ENCODE measurements around the gene KIF3B.

The KIF3B gene

DNA sequence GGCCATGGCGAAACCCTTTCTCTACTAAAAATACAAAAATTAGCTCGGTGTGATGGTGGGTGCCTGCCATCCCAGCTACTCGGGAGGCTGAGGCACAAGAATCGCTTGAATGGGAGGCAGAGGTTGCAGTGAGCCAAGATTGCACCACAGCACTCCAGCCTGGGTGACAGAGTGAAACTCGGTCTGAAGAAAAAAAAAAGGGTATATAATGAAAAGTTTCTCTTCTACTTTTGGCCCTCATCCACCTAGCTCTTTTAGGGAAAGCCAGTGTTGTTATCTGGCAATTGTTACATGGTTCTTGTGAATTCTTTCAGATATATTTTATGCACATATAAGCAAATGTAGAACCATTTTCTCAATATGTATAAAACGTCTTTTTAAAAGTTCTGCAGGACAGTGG, 19.0 kb downstream of the KIF3B start:
- TF ChIP-seq YY1 (IDR thresholded peaks at IDR 0.05; ENCODE audit: low read depth) (no peak), EGR1 (IDR thresholded peaks at IDR 0.05) (no peak), TCF12 (IDR thresholded peaks at IDR 0.05; ENCODE audit: low read depth) (no peak), FOXM1 (IDR thresholded peaks at IDR 0.05; ENCODE audit: borderline replicate concordance, low read depth) (no peak), EP300 (IDR thresholded peaks at IDR 0.05; ENCODE audit: borderline replicate concordance) (no peak), NFIC (IDR thresholded peaks at IDR 0.05) (no peak), ZBTB7A (IDR thresholded peaks at IDR 0.05; ENCODE audit: low read depth) (no peak), TEAD4 (IDR thresholded peaks at IDR 0.05) (no peak), RAD21 (IDR thresholded peaks at IDR 0.05; ENCODE audit: low read depth) (no peak), CEBPB (IDR thresholded peaks at IDR 0.05) (no peak), CREB1 (IDR thresholded peaks at IDR 0.05; ENCODE audit: low read depth) (no peak), TAF1 (IDR thresholded peaks at IDR 0.05; ENCODE audit: low read depth) (no peak)
- TF ChIP-seq, protein P1, sequence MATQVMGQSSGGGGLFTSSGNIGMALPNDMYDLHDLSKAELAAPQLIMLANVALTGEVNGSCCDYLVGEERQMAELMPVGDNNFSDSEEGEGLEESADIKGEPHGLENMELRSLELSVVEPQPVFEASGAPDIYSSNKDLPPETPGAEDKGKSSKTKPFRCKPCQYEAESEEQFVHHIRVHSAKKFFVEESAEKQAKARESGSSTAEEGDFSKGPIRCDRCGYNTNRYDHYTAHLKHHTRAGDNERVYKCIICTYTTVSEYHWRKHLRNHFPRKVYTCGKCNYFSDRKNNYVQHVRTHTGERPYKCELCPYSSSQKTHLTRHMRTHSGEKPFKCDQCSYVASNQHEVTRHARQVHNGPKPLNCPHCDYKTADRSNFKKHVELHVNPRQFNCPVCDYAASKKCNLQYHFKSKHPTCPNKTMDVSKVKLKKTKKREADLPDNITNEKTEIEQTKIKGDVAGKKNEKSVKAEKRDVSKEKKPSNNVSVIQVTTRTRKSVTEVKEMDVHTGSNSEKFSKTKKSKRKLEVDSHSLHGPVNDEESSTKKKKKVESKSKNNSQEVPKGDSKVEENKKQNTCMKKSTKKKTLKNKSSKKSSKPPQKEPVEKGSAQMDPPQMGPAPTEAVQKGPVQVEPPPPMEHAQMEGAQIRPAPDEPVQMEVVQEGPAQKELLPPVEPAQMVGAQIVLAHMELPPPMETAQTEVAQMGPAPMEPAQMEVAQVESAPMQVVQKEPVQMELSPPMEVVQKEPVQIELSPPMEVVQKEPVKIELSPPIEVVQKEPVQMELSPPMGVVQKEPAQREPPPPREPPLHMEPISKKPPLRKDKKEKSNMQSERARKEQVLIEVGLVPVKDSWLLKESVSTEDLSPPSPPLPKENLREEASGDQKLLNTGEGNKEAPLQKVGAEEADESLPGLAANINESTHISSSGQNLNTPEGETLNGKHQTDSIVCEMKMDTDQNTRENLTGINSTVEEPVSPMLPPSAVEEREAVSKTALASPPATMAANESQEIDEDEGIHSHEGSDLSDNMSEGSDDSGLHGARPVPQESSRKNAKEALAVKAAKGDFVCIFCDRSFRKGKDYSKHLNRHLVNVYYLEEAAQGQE (IDR thresholded peaks at IDR 0.05; ENCODE audit: low read depth) = no peak
- TF ChIP-seq, protein P2, sequence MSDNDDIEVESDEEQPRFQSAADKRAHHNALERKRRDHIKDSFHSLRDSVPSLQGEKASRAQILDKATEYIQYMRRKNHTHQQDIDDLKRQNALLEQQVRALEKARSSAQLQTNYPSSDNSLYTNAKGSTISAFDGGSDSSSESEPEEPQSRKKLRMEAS (IDR thresholded peaks at IDR 0.05) = no peak
- TF ChIP-seq, protein P3, sequence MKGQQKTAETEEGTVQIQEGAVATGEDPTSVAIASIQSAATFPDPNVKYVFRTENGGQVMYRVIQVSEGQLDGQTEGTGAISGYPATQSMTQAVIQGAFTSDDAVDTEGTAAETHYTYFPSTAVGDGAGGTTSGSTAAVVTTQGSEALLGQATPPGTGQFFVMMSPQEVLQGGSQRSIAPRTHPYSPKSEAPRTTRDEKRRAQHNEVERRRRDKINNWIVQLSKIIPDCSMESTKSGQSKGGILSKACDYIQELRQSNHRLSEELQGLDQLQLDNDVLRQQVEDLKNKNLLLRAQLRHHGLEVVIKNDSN (IDR thresholded peaks at IDR 0.05) = no peak

DNA sequence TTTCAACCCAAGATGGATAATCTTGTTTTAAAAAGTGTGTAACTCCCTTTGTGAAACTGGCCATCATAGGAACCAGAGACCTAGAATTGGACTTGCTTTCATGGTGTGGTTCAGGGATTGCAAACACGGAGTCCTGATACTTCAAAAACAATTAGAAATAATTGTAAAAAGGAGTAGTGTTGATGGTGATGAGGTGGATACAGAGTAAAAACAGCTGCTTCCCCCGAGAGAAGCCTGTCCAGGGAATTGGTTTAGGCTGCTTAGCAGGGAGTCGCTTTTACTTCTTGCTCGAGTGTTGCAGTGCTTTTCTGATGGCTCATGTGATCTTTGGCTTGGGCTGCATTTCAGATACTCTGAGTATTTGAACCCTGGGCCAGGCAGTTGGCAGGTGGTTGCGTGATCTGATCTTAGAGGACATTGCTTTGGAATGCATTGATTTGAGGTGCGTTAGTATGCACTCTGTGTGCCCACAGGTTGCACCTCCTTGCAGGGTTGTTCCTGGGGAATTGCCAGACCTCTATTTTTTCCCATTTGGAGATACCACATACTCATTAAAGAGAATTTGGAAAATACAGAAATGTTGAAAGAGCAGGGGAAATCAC, 19.5 kb downstream of the KIF3B start:
- TF ChIP-seq, protein P3 (IDR thresholded peaks at IDR 0.05) = no peak
- TF ChIP-seq FOXM1 (IDR thresholded peaks at IDR 0.05; ENCODE audit: borderline replicate concordance, low read depth) (no peak), TEAD4 (IDR thresholded peaks at IDR 0.05) (no peak), CREB1 (IDR thresholded peaks at IDR 0.05; ENCODE audit: low read depth) (no peak), CEBPB (IDR thresholded peaks at IDR 0.05) (no peak), NFIC (IDR thresholded peaks at IDR 0.05) (no peak), ZBTB7A (IDR thresholded peaks at IDR 0.05; ENCODE audit: low read depth) (no peak), EGR1 (IDR thresholded peaks at IDR 0.05) (no peak), RAD21 (IDR thresholded peaks at IDR 0.05; ENCODE audit: low read depth) (no peak), TCF12 (IDR thresholded peaks at IDR 0.05; ENCODE audit: low read depth) (no peak), TAF1 (IDR thresholded peaks at IDR 0.05; ENCODE audit: low read depth) (no peak), YY1 (IDR thresholded peaks at IDR 0.05; ENCODE audit: low read depth) (no peak), EP300 (IDR thresholded peaks at IDR 0.05; ENCODE audit: borderline replicate concordance) (no peak)
- TF ChIP-seq, protein P1 (IDR thresholded peaks at IDR 0.05; ENCODE audit: low read depth) = no peak
- TF ChIP-seq, protein P2 (IDR thresholded peaks at IDR 0.05) = no peak

DNA sequence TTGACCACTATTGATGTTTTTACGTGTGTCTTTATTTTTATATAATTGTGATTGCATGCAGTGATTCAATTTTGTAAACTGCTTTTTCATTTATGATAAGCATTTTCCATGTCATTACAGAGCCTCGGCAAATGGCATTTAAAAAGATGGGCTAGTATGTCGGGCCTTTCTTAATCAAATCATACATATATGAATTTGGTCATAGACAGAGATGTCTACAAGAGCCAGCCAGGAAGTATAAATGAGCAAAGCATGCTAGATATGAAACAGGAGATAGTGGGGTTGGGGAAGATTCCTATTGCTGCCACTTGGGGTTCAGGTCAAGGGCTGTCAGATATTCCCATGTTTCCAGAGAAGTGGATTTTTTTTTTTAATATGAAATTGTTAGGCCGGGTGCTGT, 20.0 kb downstream of the KIF3B start:
- TF ChIP-seq ZBTB7A (IDR thresholded peaks at IDR 0.05; ENCODE audit: low read depth) = no peak
- TF ChIP-seq CEBPB (IDR thresholded peaks at IDR 0.05) = no peak
- TF ChIP-seq TCF12 (IDR thresholded peaks at IDR 0.05; ENCODE audit: low read depth) = no peak
- TF ChIP-seq, protein P2 (IDR thresholded peaks at IDR 0.05) = no peak
- no peak for TF ChIP-seq CREB1 (IDR thresholded peaks at IDR 0.05; ENCODE audit: low read depth)
- no peak for TF ChIP-seq RAD21 (IDR thresholded peaks at IDR 0.05; ENCODE audit: low read depth)
- TF ChIP-seq NFIC (IDR thresholded peaks at IDR 0.05) = no peak
- TF ChIP-seq TEAD4 (IDR thresholded peaks at IDR 0.05) = no peak
- TF ChIP-seq, protein P1 (IDR thresholded peaks at IDR 0.05; ENCODE audit: low read depth) = no peak
- no peak for TF ChIP-seq EGR1 (IDR thresholded peaks at IDR 0.05)
- no peak for TF ChIP-seq FOXM1 (IDR thresholded peaks at IDR 0.05; ENCODE audit: borderline replicate concordance, low read depth)
- no peak for TF ChIP-seq YY1 (IDR thresholded peaks at IDR 0.05; ENCODE audit: low read depth)
- no peak for TF ChIP-seq TAF1 (IDR thresholded peaks at IDR 0.05; ENCODE audit: low read depth)
- no peak for TF ChIP-seq EP300 (IDR thresholded peaks at IDR 0.05; ENCODE audit: borderline replicate concordance)
- TF ChIP-seq, protein P3 (IDR thresholded peaks at IDR 0.05) = no peak
